ENCODE measurements around the gene TGFB1I1.
"Not testable (repeated sequence)": the region's sequence is repeated elsewhere in the genome, so short reads cannot be mapped to it uniquely, and the experiment has no call there.

The TGFB1I1 gene

GRCh38 chr16:31471241-31471874, 594 bp upstream of the TGFB1I1 start:
- DNase-seq (ENCODE audit: low spot score) = no peak

- DNase-seq (ENCODE audit: low spot score) = peak; percentile 97
Measured at GRCh38 chr16:31472709-31473203, 804 bp downstream of the TGFB1I1 start.

GRCh38 chr16:31473264-31473984, 1.5 kb downstream of the TGFB1I1 start:
- DNase-seq (ENCODE audit: low spot score) = no peak

GRCh38 chr16:31474173-31474714, 2.3 kb downstream of the TGFB1I1 start:
- peak; percentile 61 for DNase-seq (ENCODE audit: low spot score)

GRCh38 chr16:31474773-31475738, 3.1 kb downstream of the TGFB1I1 start:
- no peak for DNase-seq (ENCODE audit: low spot score)

- DNase-seq (ENCODE audit: low spot score) = peak; percentile 52
Measured at GRCh38 chr16:31475946-31476302, 4.0 kb downstream of the TGFB1I1 start.

- DNase-seq (ENCODE audit: low spot score) = peak; percentile 81
Measured at GRCh38 chr16:31476303-31477219, 4.6 kb downstream of the TGFB1I1 start.

- DNase-seq (ENCODE audit: low spot score) = peak; percentile 39
Measured at GRCh38 chr16:31477220-31478216, 5.6 kb downstream of the TGFB1I1 start.

- no peak for DNase-seq (ENCODE audit: low spot score)
Measured at GRCh38 chr16:31478956-31479355, 7.0 kb downstream of the TGFB1I1 start.

- no peak for DNase-seq (ENCODE audit: low spot score)
Measured at GRCh38 chr16:31479751-31480150, 7.8 kb downstream of the TGFB1I1 start.

GRCh38 chr16:31480851-31481536, 9.0 kb downstream of the TGFB1I1 start:
- peak; percentile 26 for DNase-seq (ENCODE audit: low spot score)

- no peak for DNase-seq (ENCODE audit: low spot score)
Measured at GRCh38 chr16:31483081-31483480, 11.1 kb downstream of the TGFB1I1 start, which contains the start of gene SLC5A2. Gene SLC5A2 (plus strand): TSS chr16:31483123. CDS start chr16:31483137, 14 bp downstream.

- DNase-seq (ENCODE audit: low spot score) = not testable (repeated sequence)
Measured at GRCh38 chr16:31484048-31484447, 12.1 kb downstream of the TGFB1I1 start.

- no peak for DNase-seq (ENCODE audit: low spot score)
Measured at GRCh38 chr16:31484491-31485171, 12.7 kb downstream of the TGFB1I1 start.

- DNase-seq (ENCODE audit: low spot score) = no peak
Measured at GRCh38 chr16:31485571-31485970, 13.6 kb downstream of the TGFB1I1 start.

- no peak for DNase-seq (ENCODE audit: low spot score)
Measured at GRCh38 chr16:31486045-31486444, 14.1 kb downstream of the TGFB1I1 start.

GRCh38 chr16:31487071-31487719, 15.2 kb downstream of the TGFB1I1 start:
- DNase-seq (ENCODE audit: low spot score) = no peak
